HEK293T (cell line): ENCODE measurements around the gene SEMA4C.

Experiments
- ARNT ChIP-seq: fragments of 450-650 bp; IDR thresholded peaks from 2 replicates; pipeline ENCODE4 v1.6.1; 2017; ENCODE audit warnings: mild to moderate bottlenecking
- SP1 ChIP-seq: fragments of 450-650 bp; IDR thresholded peaks from 2 replicates; pipeline ENCODE4 v1.6.1; 2017

GRCh38 chr2:96866149-96866548 is 3.7 kb downstream of the SEMA4C start:
- TF ChIP-seq SP1 (no peak), ARNT (no peak)
